SK-N-SH treated with all-trans-retinoic acid at 6 μM for 48 hours (cell line): ENCODE measurements around the gene FOXJ3.

Source experiments
- ATAC-seq: fragments of 200-7000 bp; cut with Tn5 transposase; 3 replicates; pipeline ENCODE4 v1.9.1; 2020; ENCODE audit warnings: mild to moderate bottlenecking, moderate library complexity
- BACH2 ChIP-seq: fragments of 250-450 bp; sonication (Bioruptor Pico); IDR thresholded peaks from 2 replicates; pipeline ENCODE4 v1.9.0; 2021; ENCODE audit warnings: mild to moderate bottlenecking, borderline replicate concordance
- CSDC2 ChIP-seq: fragments of 250-450 bp; sonication (Bioruptor Pico); IDR thresholded peaks from 2 replicates; pipeline ENCODE4 v1.5.0; 2020; ENCODE audit warnings: mild to moderate bottlenecking, moderate library complexity
- CSRNP3 ChIP-seq: fragments of 250-450 bp; sonication (Bioruptor Pico); IDR thresholded peaks from 2 replicates; pipeline ENCODE4 v1.5.1; 2021; ENCODE audit warnings: mild to moderate bottlenecking, moderate library complexity
- GLIS3 ChIP-seq: fragments of 250-450 bp; sonication (Bioruptor Pico); IDR thresholded peaks from 2 replicates; pipeline ENCODE4 v1.5.0; 2020; ENCODE audit warnings: mild to moderate bottlenecking, moderate library complexity
- ISL1 ChIP-seq: fragments of 250-450 bp; sonication (Bioruptor Pico); IDR thresholded peaks from 2 replicates; pipeline ENCODE4 v2.1.2; 2022; ENCODE audit warnings: mild to moderate bottlenecking, moderate library complexity
- OSR1 ChIP-seq: fragments of 250-450 bp; sonication (Bioruptor Pico); IDR thresholded peaks from 2 replicates; pipeline ENCODE4 v1.8.0; 2022; ENCODE audit warnings: moderate library complexity, mild to moderate bottlenecking, inconsistent platforms
- PPARA ChIP-seq: fragments of 250-450 bp; sonication (Bioruptor Pico); IDR thresholded peaks from 2 replicates; pipeline ENCODE4 v1.5.0; 2020; ENCODE audit warnings: mild to moderate bottlenecking, borderline replicate concordance
- RARB ChIP-seq: fragments of 250-450 bp; sonication (Bioruptor Pico); IDR thresholded peaks from 2 replicates; pipeline ENCODE4 v1.8.0; 2021; ENCODE audit warnings: mild to moderate bottlenecking, moderate library complexity
- SNAI2 ChIP-seq: fragments of 250-450 bp; sonication (Bioruptor Pico); IDR thresholded peaks from 2 replicates; pipeline ENCODE4 v1.5.0; 2020; ENCODE audit warnings: mild to moderate bottlenecking, moderate library complexity
- TCF4 ChIP-seq: fragments of 250-450 bp; sonication (Bioruptor Pico); IDR thresholded peaks from 2 replicates; pipeline ENCODE4 v1.8.0; 2021; ENCODE audit warnings: mild to moderate bottlenecking, moderate library complexity, borderline replicate concordance
- TOX ChIP-seq: fragments of 250-450 bp; sonication (Bioruptor Pico); IDR thresholded peaks from 2 replicates; pipeline ENCODE4 v1.8.0; 2021; ENCODE audit warnings: mild to moderate bottlenecking, moderate library complexity, borderline replicate concordance
- TSHZ2 ChIP-seq: fragments of 250-450 bp; sonication (Bioruptor Pico); IDR thresholded peaks from 2 replicates; pipeline ENCODE4 v1.5.0; 2020; ENCODE audit warnings: mild to moderate bottlenecking, moderate library complexity
- ZFP30 ChIP-seq: fragments of 450-650 bp; formaldehyde crosslinking; IDR thresholded peaks from 2 replicates; pipeline ENCODE4 v1.5.0; 2022; ENCODE audit warnings: mild to moderate bottlenecking, moderate library complexity
- ZNF565 ChIP-seq: fragments of 450-650 bp; formaldehyde crosslinking; conservative IDR thresholded peaks from 2 replicates; pipeline ENCODE4 v1.5.0; 2020; ENCODE audit warnings: low read depth, mild to moderate bottlenecking, moderate library complexity
- ZNF8 ChIP-seq: fragments of 450-650 bp; formaldehyde crosslinking; IDR thresholded peaks from 2 replicates; pipeline ENCODE4 v1.5.0; 2020; ENCODE audit warnings: mild to moderate bottlenecking, moderate library complexity
- TF ChIP-seq, protein P1 (sequence below): fragments of 250-450 bp; sonication (Bioruptor Pico); IDR thresholded peaks from 2 replicates; pipeline ENCODE4 v1.8.0; 2021; ENCODE audit warnings: low read depth, mild to moderate bottlenecking, moderate library complexity, borderline replicate concordance
- TF ChIP-seq, protein P2 (sequence below): fragments of 250-450 bp; sonication (Bioruptor Pico); IDR thresholded peaks from 2 replicates; pipeline ENCODE4 v1.8.0; 2020; ENCODE audit warnings: mild to moderate bottlenecking, moderate library complexity, borderline replicate concordance

The FOXJ3 gene

GRCh38 chr1:42171679-42172266, 163.3 kb downstream of the FOXJ3 start:
- no peak for ATAC-seq
- TF ChIP-seq ISL1 (CRISPR knock-in tag) (no peak), ZFP30 (CRISPR knock-in tag) (no peak), SNAI2 (CRISPR knock-in tag) (no peak), BACH2 (CRISPR knock-in tag) (no peak), TCF4 (CRISPR knock-in tag) (no peak), CSDC2 (no peak), RARB (no peak), PPARA (CRISPR knock-in tag) (no peak), GLIS3 (CRISPR knock-in tag) (no peak)
- TF ChIP-seq, protein P1, sequence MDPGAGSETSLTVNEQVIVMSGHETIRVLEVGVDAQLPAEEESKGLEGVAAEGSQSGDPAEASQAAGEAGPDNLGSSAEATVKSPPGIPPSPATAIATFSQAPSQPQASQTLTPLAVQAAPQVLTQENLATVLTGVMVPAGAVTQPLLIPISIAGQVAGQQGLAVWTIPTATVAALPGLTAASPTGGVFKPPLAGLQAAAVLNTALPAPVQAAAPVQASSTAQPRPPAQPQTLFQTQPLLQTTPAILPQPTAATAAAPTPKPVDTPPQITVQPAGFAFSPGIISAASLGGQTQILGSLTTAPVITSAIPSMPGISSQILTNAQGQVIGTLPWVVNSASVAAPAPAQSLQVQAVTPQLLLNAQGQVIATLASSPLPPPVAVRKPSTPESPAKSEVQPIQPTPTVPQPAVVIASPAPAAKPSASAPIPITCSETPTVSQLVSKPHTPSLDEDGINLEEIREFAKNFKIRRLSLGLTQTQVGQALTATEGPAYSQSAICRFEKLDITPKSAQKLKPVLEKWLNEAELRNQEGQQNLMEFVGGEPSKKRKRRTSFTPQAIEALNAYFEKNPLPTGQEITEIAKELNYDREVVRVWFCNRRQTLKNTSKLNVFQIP (CRISPR knock-in tag) = no peak
- TF ChIP-seq, protein P2, sequence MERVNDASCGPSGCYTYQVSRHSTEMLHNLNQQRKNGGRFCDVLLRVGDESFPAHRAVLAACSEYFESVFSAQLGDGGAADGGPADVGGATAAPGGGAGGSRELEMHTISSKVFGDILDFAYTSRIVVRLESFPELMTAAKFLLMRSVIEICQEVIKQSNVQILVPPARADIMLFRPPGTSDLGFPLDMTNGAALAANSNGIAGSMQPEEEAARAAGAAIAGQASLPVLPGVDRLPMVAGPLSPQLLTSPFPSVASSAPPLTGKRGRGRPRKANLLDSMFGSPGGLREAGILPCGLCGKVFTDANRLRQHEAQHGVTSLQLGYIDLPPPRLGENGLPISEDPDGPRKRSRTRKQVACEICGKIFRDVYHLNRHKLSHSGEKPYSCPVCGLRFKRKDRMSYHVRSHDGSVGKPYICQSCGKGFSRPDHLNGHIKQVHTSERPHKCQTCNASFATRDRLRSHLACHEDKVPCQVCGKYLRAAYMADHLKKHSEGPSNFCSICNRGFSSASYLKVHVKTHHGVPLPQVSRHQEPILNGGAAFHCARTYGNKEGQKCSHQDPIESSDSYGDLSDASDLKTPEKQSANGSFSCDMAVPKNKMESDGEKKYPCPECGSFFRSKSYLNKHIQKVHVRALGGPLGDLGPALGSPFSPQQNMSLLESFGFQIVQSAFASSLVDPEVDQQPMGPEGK (CRISPR knock-in tag) = no peak

DNA sequence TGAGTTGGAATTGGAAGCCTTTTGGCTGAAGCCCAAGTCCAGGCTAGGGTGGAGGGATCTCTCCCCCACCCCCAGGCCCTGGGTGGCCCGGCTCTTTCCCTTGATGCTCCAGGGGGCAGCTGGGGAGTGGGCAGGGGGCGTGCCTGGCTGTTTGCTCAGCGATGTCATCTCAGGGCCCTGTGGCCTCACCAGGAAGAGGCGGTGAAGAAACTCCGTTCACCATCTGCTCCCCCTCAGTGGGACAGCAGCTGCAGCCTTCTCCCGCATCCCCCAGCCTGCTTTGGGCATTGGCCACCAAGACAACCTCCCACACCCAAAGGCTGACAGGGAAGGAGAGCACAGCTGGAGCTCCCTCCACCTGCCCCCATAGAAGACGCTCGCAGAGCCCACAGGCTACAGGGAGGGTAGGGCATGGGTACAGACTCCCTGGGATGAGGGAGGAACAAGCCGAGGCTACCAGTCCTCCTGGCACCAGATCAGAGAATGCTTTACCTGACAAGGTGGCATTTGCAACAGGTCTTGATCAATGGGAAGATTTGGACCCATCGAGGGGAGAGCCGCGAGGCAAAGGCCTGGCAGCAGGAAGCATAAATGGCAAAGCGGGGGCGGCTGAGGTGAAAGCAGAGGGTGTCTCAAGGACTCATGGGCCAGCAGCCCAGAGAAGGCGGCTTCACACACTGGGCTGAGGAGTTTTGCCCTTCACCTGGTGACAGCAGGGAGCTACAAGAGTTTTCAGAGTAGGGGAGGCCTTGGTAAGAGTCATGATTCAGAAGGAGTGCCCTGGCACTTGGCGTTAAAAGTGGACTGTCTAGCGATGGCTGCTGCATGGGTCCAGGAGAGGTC, 164.0 kb downstream of the FOXJ3 start:
- ATAC-seq = no peak
- TF ChIP-seq TCF4 (CRISPR knock-in tag) (no peak), RARB (no peak), ZNF565 (no peak), ZNF8 (CRISPR knock-in tag) (no peak), CSDC2 (no peak), TOX (CRISPR knock-in tag) (no peak)

GRCh38 chr1:42168763-42169162, 166.3 kb downstream of the FOXJ3 start:
- no peak for ATAC-seq
- TF ChIP-seq ZNF8 (CRISPR knock-in tag) (no peak), ZFP30 (CRISPR knock-in tag) (no peak), BACH2 (CRISPR knock-in tag) (no peak), CSRNP3 (CRISPR knock-in tag) (no peak), TSHZ2 (CRISPR knock-in tag) (no peak), OSR1 (CRISPR knock-in tag) (no peak), TCF4 (CRISPR knock-in tag) (no peak), ISL1 (CRISPR knock-in tag) (no peak), SNAI2 (CRISPR knock-in tag) (no peak)
- TF ChIP-seq, protein P1 (CRISPR knock-in tag) = no peak
